GM19438 (cell line): ENCODE measurements around the gene INSM1.

ENCODE experiments used
- ATAC-seq: cut with Tn5 transposase; IDR thresholded peaks from one replicate; pipeline ENCODE4 v1.9.1; 2021; ENCODE audit warnings: low read depth; ENCODE audit not compliant: unreplicated experiment

INSM1 gene

GRCh38 chr20:20415321-20415720, 47.4 kb downstream of the INSM1 start:
- no peak for ATAC-seq

GRCh38 chr20:20417876-20418676, 50.2 kb downstream of the INSM1 start:
- no peak for ATAC-seq
